Measurements from ENCODE around the gene ENTR1. TPM values are rescaled to one million over a fixed set of nuclear protein-coding genes. Genes with fewer than 3 reads are reported as not detected.

The ENTR1 gene
- total and polyA plus RNA-seq, 10 of the 15 experiments (the other 5 are each of a cell fraction or from before 2014, with no cell fraction given): 8.2 to 96.4 (median 41.1) TPM

- TF ChIP-seq KDM1A (IDR thresholded peaks at IDR 0.05; ENCODE audit: borderline replicate concordance) (no peak), HDGF (IDR thresholded peaks at IDR 0.05) (no peak), CHD2 (IDR thresholded peaks at IDR 0.05; ENCODE audit: borderline replicate concordance, low read depth, low read length) (no peak), MXI1 (IDR thresholded peaks at IDR 0.05; ENCODE audit: low read depth, low read length) (no peak), ZBED1 (IDR thresholded peaks at IDR 0.05; ENCODE audit: borderline replicate concordance) (no peak), MTA2 (IDR thresholded peaks at IDR 0.05; ENCODE audit: low read depth) (no peak), NR2C2 (IDR thresholded peaks at IDR 0.05; ENCODE audit: borderline replicate concordance, control insufficient read depth, insufficient read length, low read depth) (no peak), SREBF2 (IDR thresholded peaks at IDR 0.05; ENCODE audit: low read length) (no peak)
Observed at GRCh38 chr9:136367296-136368145, 42.9 kb downstream of the ENTR1 start (continued).

GRCh38 chr9:136366826-136367225 is 43.6 kb downstream of the ENTR1 start:
- ATAC-seq: no peak
- intact Hi-C loops (cut with micrococcal nuclease; ENCODE audit: unreplicated experiment): no loop called here
- DNase-seq (ENCODE audit: low read depth, low spot score): no peak
- ChIA-PET RAD21 (ENCODE audit: unreplicated experiment) (no interaction called here), CTCF (interaction anchor here (1.5 kb wide), 1 partner anchor 53 kb away, joined by 3 read pairs; no protein-coding TSS in a partner anchor), SMC1A (ENCODE audit: uncharacterized antibody, unreplicated experiment) (interaction anchor here (0.5 kb wide), 1 partner anchor 24 kb away, joined by 3 read pairs; no protein-coding TSS in a partner anchor), POLR2A (no interaction called here)
- H2AFZ ChIP-seq (ENCODE audit: control insufficient read depth, low read depth, low read length): no peak overlapping the region
- no peaks in the 10 kb centered on the region; the same call in 2 of the 3 replicates for H3K9me3 ChIP-seq (replicated peaks; ENCODE audit: control insufficient read depth, insufficient read depth, low read length)
- no peak overlapping the region for H3K4me3 ChIP-seq
- H3K27me3 ChIP-seq (replicated peaks in 1 of 2; ENCODE audit: control insufficient read depth in 2 of 2, insufficient read depth in 2 of 2, low read length in 1 of 2): no peaks in the 10 kb centered on the region
- H3K27ac ChIP-seq (ENCODE audit: control insufficient read depth, insufficient read depth): no peak overlapping the region
- in situ Hi-C loops (cut with MboI): no loop called here
- peaks cover 10% of the 10 kb centered on the region for H3K4me1 ChIP-seq (ENCODE audit: control insufficient read depth, insufficient read depth, low read length)
- H4K20me1 ChIP-seq (ENCODE audit: control insufficient read depth, insufficient read depth): no peaks in the 10 kb centered on the region
- no peak overlapping the region for H3K4me2 ChIP-seq (ENCODE audit: control insufficient read depth, insufficient read depth)
- 46% methylated on average over 9 of the region's 9 CpGs for WGBS (ENCODE audit: insufficient coverage, insufficient replicate concordance, low lambda C conversion rate, missing lambda C conversion rate)
- peaks cover 0 to 1% of the 10 kb centered on the region in 2 experiments; a peak in 2 of 4 replicates for H3K36me3 ChIP-seq (ENCODE audit: control insufficient read depth in 2 of 2, insufficient read depth in 2 of 2, low read length in 1 of 2)
- FAIRE-seq: no peak
- BruUV-seq (replicated peaks): no TSS peak
- no peak overlapping the region for H3K9ac ChIP-seq (ENCODE audit: control insufficient read depth, insufficient read depth, low read length)
- H3K79me2 ChIP-seq (ENCODE audit: control insufficient read depth, insufficient read depth, low read length): no peaks in the 10 kb centered on the region
- TF ChIP-seq RAD21 (IDR thresholded peaks at IDR 0.05; ENCODE audit: insufficient read depth, low read depth, low read length) (no peak), NFIC (IDR thresholded peaks at IDR 0.05; ENCODE audit: low read depth, low read length) (no peak), ZZZ3 (IDR thresholded peaks at IDR 0.05; ENCODE audit: control insufficient read depth, insufficient read length, low read depth) (no peak), POU2F2 (IDR thresholded peaks at IDR 0.05; ENCODE audit: borderline replicate concordance, low read depth, low read length) (no peak), MYC (IDR thresholded peaks at IDR 0.05; ENCODE audit: insufficient read depth, insufficient read length, insufficient replicate concordance, low read length, severe bottlenecking) (no peak), STAT3 (IDR thresholded peaks at IDR 0.05; ENCODE audit: low read depth, low read length) (no peak)
- TF ChIP-seq, protein P1, sequence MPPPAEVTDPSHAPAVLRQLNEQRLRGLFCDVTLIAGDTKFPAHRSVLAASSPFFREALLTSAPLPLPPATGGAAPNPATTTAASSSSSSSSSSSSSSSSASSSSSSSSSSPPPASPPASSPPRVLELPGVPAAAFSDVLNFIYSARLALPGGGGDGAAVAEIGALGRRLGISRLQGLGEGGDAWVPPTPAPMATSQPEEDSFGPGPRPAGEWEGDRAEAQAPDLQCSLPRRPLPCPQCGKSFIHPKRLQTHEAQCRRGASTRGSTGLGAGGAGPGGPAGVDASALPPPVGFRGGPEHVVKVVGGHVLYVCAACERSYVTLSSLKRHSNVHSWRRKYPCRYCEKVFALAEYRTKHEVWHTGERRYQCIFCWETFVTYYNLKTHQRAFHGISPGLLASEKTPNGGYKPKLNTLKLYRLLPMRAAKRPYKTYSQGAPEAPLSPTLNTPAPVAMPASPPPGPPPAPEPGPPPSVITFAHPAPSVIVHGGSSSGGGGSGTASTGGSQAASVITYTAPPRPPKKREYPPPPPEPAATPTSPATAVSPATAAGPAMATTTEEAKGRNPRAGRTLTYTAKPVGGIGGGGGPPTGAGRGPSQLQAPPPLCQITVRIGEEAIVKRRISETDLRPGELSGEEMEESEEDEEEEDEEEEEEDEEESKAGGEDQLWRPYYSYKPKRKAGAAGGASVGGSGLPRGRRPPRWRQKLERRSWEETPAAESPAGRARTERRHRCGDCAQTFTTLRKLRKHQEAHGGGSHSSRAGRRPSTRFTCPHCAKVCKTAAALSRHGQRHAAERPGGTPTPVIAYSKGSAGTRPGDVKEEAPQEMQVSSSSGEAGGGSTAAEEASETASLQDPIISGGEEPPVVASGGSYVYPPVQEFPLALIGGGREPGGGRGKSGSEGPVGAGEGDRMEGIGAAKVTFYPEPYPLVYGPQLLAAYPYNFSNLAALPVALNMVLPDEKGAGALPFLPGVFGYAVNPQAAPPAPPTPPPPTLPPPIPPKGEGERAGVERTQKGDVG (CRISPR knock-in tag; IDR thresholded peaks at IDR 0.05): no peak
- TF ChIP-seq, protein P2, sequence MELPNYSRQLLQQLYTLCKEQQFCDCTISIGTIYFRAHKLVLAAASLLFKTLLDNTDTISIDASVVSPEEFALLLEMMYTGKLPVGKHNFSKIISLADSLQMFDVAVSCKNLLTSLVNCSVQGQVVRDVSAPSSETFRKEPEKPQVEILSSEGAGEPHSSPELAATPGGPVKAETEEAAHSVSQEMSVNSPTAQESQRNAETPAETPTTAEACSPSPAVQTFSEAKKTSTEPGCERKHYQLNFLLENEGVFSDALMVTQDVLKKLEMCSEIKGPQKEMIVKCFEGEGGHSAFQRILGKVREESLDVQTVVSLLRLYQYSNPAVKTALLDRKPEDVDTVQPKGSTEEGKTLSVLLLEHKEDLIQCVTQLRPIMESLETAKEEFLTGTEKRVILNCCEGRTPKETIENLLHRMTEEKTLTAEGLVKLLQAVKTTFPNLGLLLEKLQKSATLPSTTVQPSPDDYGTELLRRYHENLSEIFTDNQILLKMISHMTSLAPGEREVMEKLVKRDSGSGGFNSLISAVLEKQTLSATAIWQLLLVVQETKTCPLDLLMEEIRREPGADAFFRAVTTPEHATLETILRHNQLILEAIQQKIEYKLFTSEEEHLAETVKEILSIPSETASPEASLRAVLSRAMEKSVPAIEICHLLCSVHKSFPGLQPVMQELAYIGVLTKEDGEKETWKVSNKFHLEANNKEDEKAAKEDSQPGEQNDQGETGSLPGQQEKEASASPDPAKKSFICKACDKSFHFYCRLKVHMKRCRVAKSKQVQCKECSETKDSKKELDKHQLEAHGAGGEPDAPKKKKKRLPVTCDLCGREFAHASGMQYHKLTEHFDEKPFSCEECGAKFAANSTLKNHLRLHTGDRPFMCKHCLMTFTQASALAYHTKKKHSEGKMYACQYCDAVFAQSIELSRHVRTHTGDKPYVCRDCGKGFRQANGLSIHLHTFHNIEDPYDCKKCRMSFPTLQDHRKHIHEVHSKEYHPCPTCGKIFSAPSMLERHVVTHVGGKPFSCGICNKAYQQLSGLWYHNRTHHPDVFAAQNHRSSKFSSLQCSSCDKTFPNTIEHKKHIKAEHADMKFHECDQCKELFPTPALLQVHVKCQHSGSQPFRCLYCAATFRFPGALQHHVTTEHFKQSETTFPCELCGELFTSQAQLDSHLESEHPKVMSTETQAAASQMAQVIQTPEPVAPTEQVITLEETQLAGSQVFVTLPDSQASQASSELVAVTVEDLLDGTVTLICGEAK (IDR thresholded peaks at IDR 0.05; ENCODE audit: borderline replicate concordance): no peak

All from GM12878 (cell line).